Trophoblast cell (in vitro differentiated cells and primary cell): Measurements from ENCODE around the gene ARHGEF39.

Experiments
- DNase-seq, 2 donors: peaks; one replicate each; pipeline ENCODE4 v3.0.0-alpha.2; 2016
- H2AFZ ChIP-seq: 2 replicates; pipeline ENCODE4 v1.6.1; 2013; ENCODE audit warnings: low read length, moderate library complexity, mild to moderate bottlenecking; ENCODE audit not compliant: insufficient read depth, poor library complexity
- H2AK5ac ChIP-seq: 2 replicates; pipeline ENCODE4 v1.6.1; 2013; ENCODE audit warnings: mild to moderate bottlenecking, low read length
- H2BK120ac ChIP-seq: 2 replicates; pipeline ENCODE4 v1.6.1; 2013; ENCODE audit warnings: low read length, mild to moderate bottlenecking, moderate library complexity; ENCODE audit not compliant: insufficient read depth, poor library complexity
- H2BK12ac ChIP-seq: 2 replicates; pipeline ENCODE4 v1.6.1; 2013; ENCODE audit warnings: mild to moderate bottlenecking, low read length, moderate library complexity
- H2BK5ac ChIP-seq: 2 replicates; pipeline ENCODE4 v1.6.1; 2013; ENCODE audit warnings: low read length, low read depth, moderate library complexity, mild to moderate bottlenecking; ENCODE audit not compliant: poor library complexity
- H3K14ac ChIP-seq: 2 replicates; pipeline ENCODE4 v1.6.1; 2013; ENCODE audit warnings: mild to moderate bottlenecking, low read length
- H3K18ac ChIP-seq: 2 replicates; pipeline ENCODE4 v1.6.1; 2013; ENCODE audit warnings: mild to moderate bottlenecking, low read length
- H3K23ac ChIP-seq: 2 replicates; pipeline ENCODE4 v1.6.1; 2013; ENCODE audit warnings: low read length
- H3K27ac ChIP-seq: 2 replicates; pipeline ENCODE4 v1.5.1; 2013; ENCODE audit warnings: low read depth, mild to moderate bottlenecking, inconsistent platforms, low read length, moderate library complexity
- H3K27me3 ChIP-seq: 2 replicates; pipeline ENCODE4 v1.6.1; 2013; ENCODE audit warnings: inconsistent platforms, mild to moderate bottlenecking, low read length, moderate library complexity; ENCODE audit not compliant: insufficient read depth
- H3K36me3 ChIP-seq, 2 experiments: 1 replicate in 1 of 2; 2 replicates in 1 of 2; pipeline ENCODE4 v1.6.1; 2013; ENCODE audit warnings: low read length in 2 of 2, mild to moderate bottlenecking in 2 of 2, moderate library complexity in 1 of 2; ENCODE audit not compliant: insufficient read depth in 2 of 2, control insufficient read depth in 1 of 2
- H3K4ac ChIP-seq: 2 replicates; pipeline ENCODE4 v1.6.1; 2013; ENCODE audit warnings: low read depth, mild to moderate bottlenecking, low read length, moderate library complexity
- H3K4me1 ChIP-seq, 2 experiments: 1 replicate in 1 of 2; 2 replicates in 1 of 2; pipeline ENCODE4 v1.6.1; 2013; ENCODE audit warnings: low read length in 2 of 2, mild to moderate bottlenecking in 2 of 2, moderate library complexity in 1 of 2; ENCODE audit not compliant: insufficient read depth in 2 of 2, control insufficient read depth in 1 of 2
- H3K4me2 ChIP-seq: 2 replicates; pipeline ENCODE4 v1.6.1; 2013; ENCODE audit warnings: inconsistent platforms, mild to moderate bottlenecking, low read length, moderate library complexity
- H3K4me3 ChIP-seq: 2 replicates; pipeline ENCODE4 v1.5.1; 2013; ENCODE audit warnings: mild to moderate bottlenecking, low read depth, low read length, inconsistent platforms
- H3K79me1 ChIP-seq: one replicate; pipeline ENCODE4 v1.6.1; 2013; ENCODE audit warnings: low read length
- H3K79me2 ChIP-seq: 2 replicates; pipeline ENCODE4 v1.6.1; 2013; ENCODE audit warnings: low read length, mild to moderate bottlenecking; ENCODE audit not compliant: control insufficient read depth, insufficient read depth, poor library complexity
- H3K9ac ChIP-seq: 2 replicates; pipeline ENCODE4 v1.6.1; 2013; ENCODE audit warnings: mild to moderate bottlenecking, low read length
- H3K9me3 ChIP-seq: 2 replicates; pipeline ENCODE4 v1.6.1; 2013; ENCODE audit warnings: low read depth, mild to moderate bottlenecking, control low read depth, inconsistent platforms, low read length; ENCODE audit not compliant: insufficient read depth
- H4K12ac ChIP-seq: 2 replicates; pipeline ENCODE4 v1.6.1; 2013; ENCODE audit warnings: low read depth, mild to moderate bottlenecking, low read length, moderate library complexity
- H4K8ac ChIP-seq: 2 replicates; pipeline ENCODE4 v1.6.1; 2013; ENCODE audit warnings: low read depth, mild to moderate bottlenecking, low read length, moderate library complexity
- H4K91ac ChIP-seq: one replicate; pipeline ENCODE4 v1.6.1; 2013; ENCODE audit warnings: low read depth, mild to moderate bottlenecking, low read length, moderate library complexity
- WGBS: extraction: QIAGEN DNeasy Blood & Tissue Kit; methylation state at CpG from one replicate; pipeline ENCODE4 v1.1.7; 2013; ENCODE audit warnings: missing lambda C conversion rate; ENCODE audit not compliant: insufficient read length, insufficient coverage; ENCODE audit errors: extremely low coverage; 5-methylcytosine and 5-hydroxymethylcytosine counted together

Gene ARHGEF39

DNA sequence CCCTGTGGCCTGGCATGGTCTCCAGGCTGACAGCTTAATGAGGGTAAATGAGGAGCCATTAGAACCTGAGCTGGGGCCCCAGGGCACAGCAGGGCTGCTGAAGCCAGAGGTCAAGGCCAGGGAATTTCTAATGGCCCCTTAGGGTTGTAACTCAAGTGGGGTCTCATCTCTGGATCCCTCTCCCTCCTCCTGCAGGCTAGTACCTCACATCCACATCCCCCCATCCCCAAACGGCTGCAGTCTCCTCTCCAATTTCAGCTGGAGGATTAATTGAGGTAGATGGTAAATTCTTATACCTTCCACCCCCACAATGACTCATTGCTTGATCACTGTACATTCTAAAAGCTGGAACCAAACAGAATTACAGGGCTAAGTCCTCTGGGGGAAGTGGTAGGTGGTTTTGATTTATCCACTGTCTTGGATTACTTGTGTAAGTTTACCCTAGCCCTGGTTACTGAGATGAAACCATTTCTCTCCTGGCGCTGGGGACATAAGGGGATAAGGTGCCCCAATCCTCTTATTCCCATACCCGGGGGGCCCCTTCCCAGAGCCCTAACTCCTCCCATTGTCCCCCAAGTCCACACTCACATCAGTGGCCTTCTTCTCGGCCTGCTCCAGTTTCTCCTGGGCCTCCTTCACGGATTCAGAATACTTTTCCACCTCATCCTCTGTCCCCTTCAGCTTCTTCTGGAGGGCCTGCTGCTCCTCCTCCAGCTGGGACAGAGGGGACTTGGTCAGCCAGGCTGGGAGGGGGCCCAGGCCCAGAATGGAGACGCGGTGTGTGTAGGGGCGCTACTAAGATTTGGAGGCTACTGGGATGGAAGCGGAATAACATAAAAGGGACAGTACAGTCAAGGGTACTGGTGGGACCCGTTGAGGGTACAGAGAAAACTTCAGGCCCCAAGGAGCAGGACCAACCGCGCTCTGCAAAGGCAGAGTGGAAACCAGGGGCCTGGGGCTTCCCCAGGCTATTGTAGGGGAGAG, 23.9 kb upstream of the ARHGEF39 start:
- WGBS = no CpG with 5 or more reads among the region's 12 CpGs
- peak overlapping the region; percentile 76 for H2BK5ac ChIP-seq
- peak overlapping the region; percentile 28 for H3K27ac ChIP-seq
- DNase-seq = peak in 1 of 2 donors; percentile 18
- H3K4ac ChIP-seq = peak overlapping the region; percentile 92
- H4K8ac ChIP-seq = peak overlapping the region; percentile 85
- peak overlapping the region; percentile 68 for H2BK120ac ChIP-seq
- H3K27me3 ChIP-seq = no peaks in the 10 kb centered on the region
- H3K23ac ChIP-seq = no peak overlapping the region
- peak overlapping the region; percentile 90 for H2AK5ac ChIP-seq
- H3K79me1 ChIP-seq = peaks cover 20% of the 10 kb centered on the region
- peak overlapping the region; percentile 87 for H4K91ac ChIP-seq
- peak overlapping the region; percentile 87 for H3K4me3 ChIP-seq
- H2BK12ac ChIP-seq = peak overlapping the region; percentile 51
- H3K9ac ChIP-seq = peak overlapping the region; percentile 87
- peak overlapping the region; percentile 96 for H3K18ac ChIP-seq
- peaks cover 16 to 24% of the 10 kb centered on the region in 2 experiments for H3K4me1 ChIP-seq
- H4K12ac ChIP-seq = peak overlapping the region; percentile 69
- H2AFZ ChIP-seq = peak overlapping the region; percentile 31
- peaks cover 25 to 27% of the 10 kb centered on the region in 2 experiments for H3K36me3 ChIP-seq
- H3K14ac ChIP-seq = peak overlapping the region; percentile 95
- H3K4me2 ChIP-seq = peak overlapping the region; percentile 68
- H3K9me3 ChIP-seq = no peaks in the 10 kb centered on the region
- H3K79me2 ChIP-seq = peaks cover 14% of the 10 kb centered on the region

DNA sequence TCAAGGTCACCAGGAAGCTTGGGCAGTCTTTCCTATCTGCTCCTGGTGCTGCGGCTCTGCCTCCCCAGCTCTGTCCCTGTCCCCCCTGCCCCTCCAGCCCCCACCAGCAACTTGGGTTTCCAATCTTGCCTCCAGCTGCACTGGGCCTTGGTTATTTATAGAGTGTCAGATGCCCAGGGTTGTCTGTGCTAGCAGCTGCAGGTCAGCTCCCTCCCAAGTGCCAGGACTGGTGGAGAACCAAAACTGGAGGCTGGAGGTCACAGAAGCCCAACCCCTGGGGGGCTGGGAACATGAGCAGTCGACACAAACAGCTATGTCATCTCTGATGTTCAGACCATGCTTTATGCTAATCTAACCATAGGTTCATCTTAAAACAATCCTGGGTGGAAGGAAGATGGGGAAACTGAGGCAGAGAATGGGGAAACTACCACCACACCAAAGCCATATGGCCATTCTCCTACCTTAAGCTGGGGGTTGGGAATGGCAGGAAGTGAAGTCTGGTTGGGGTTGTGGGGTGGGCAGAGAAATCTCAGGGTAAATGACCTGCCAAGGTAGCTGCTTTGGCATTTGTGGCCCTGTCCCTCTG, 23.1 kb upstream of the ARHGEF39 start:
- Histone ChIP-seq H3K36me3 (peaks cover 27 to 33% of the 10 kb centered on the region in 2 experiments), H3K27ac (no peak overlapping the region), H2AFZ (no peak overlapping the region), H3K18ac (no peak overlapping the region), H3K14ac (no peak overlapping the region), H3K9ac (no peak overlapping the region), H3K4me2 (peak overlapping the region; percentile 68), H3K79me1 (peaks cover 20% of the 10 kb centered on the region), H4K12ac (no peak overlapping the region), H2BK5ac (no peak overlapping the region), H3K79me2 (peaks cover 14% of the 10 kb centered on the region), H4K8ac (no peak overlapping the region), H2BK12ac (no peak overlapping the region), H3K27me3 (no peaks in the 10 kb centered on the region), H3K23ac (no peak overlapping the region), H3K4ac (peak overlapping the region; percentile 3), H3K9me3 (no peaks in the 10 kb centered on the region), H2BK120ac (no peak overlapping the region), H3K4me3 (no peak overlapping the region), H3K4me1 (peaks cover 16 to 24% of the 10 kb centered on the region in 2 experiments), H2AK5ac (no peak overlapping the region), H4K91ac (no peak overlapping the region)
- no peak for DNase-seq
- WGBS = no CpG with 5 or more reads among the region's 2 CpGs

DNA sequence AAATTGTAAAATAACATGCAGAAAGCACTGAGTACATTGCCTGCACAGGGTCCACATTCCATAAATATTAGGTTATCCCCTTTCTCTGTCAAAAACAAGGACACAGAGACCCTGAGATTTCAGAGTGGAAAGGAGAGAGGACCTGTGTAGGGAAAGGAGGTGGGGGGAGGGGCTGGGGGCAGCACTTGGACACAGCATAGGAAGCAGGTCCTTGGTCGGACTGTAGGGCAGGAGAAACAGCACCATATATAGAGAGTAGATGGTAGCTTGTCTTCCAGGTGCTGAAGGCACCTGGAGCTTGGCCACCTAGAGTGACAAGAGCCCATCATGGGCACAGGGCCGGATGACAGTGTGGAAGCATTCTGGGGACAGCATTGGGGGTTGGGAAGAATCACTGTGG, 22.3 kb upstream of the ARHGEF39 start:
- WGBS = no CpG with 5 or more reads among the region's 2 CpGs
- peaks cover 20% of the 10 kb centered on the region for H3K79me1 ChIP-seq
- no peak overlapping the region for H2AK5ac ChIP-seq

DNA sequence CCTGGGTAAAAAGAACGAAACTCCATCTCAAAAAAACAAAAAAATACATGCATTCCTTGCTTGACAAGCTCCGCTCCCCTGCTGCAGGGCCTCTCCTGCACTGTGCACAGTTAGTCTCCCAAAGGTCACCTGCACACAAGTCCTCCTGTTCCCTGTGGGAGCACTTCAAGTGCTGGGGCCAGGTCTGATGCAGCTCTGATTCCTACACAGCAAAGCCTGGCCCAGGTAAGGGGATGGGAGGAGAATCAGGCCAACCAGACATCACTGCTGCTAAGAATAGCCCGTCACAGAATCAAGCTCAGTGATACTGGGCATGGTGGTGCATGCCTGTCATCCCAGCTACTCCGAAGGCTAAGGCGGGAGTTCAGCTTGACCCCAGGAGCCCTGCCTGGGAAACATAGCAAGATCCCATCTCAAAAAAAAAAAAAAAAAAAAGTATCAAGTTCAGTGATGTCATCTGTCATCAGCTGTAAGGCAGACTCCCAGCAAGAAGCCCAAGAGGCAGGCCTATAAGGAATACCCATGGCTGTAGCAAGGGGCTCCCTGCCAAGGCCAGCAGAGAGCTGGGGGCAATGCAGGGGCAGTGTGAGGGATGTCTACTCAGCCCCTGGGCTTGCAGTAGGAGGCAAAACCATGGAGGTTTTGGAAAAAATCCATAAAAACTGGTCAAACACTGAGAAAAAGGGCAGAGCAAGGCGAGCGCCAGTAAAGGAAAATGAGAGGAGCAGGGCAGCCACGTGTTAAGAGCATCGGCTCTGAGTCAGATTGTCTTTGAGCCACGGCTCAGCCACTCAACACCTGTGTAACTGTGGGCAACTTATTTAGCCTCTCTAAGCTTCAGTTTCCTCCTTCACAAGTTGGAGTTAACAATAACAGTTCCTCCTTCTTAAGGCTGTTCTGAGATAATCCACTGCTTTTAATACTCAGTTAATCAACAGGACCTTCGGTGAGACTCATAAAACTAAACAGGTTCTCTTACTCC, 21.5 kb upstream of the ARHGEF39 start:
- H4K12ac ChIP-seq = no peak overlapping the region
- H3K27ac ChIP-seq = no peak overlapping the region
- H3K9ac ChIP-seq = no peak overlapping the region
- H3K4me1 ChIP-seq = peaks cover 16 to 24% of the 10 kb centered on the region in 2 experiments
- no peak overlapping the region for H3K4me3 ChIP-seq
- peaks cover 14% of the 10 kb centered on the region for H3K79me2 ChIP-seq
- no peak overlapping the region for H2BK12ac ChIP-seq
- no peak overlapping the region for H2BK5ac ChIP-seq
- H3K4me2 ChIP-seq = no peak overlapping the region
- H2AFZ ChIP-seq = no peak overlapping the region
- no CpG with 5 or more reads among the region's 11 CpGs for WGBS
- H3K23ac ChIP-seq = no peak overlapping the region
- H3K4ac ChIP-seq = no peak overlapping the region
- H4K8ac ChIP-seq = no peak overlapping the region
- H3K9me3 ChIP-seq = no peaks in the 10 kb centered on the region
- H3K14ac ChIP-seq = no peak overlapping the region
- H3K18ac ChIP-seq = no peak overlapping the region
- no peak for DNase-seq
- H2BK120ac ChIP-seq = no peak overlapping the region
- peaks cover 20% of the 10 kb centered on the region for H3K79me1 ChIP-seq
- H3K27me3 ChIP-seq = no peaks in the 10 kb centered on the region
- H3K36me3 ChIP-seq = peaks cover 40 to 49% of the 10 kb centered on the region in 2 experiments
- no peak overlapping the region for H4K91ac ChIP-seq
- H2AK5ac ChIP-seq = no peak overlapping the region

More for the DNA sequence above, 22.3 kb upstream of the ARHGEF39 start:
- Histone ChIP-seq H3K4me2 (peak overlapping the region; percentile 68), H3K27me3 (no peaks in the 10 kb centered on the region), H4K12ac (no peak overlapping the region), H3K79me2 (peaks cover 14% of the 10 kb centered on the region), H3K4me3 (no peak overlapping the region), H4K8ac (no peak overlapping the region), H3K18ac (no peak overlapping the region), H3K14ac (no peak overlapping the region), H2BK12ac (no peak overlapping the region), H3K9ac (no peak overlapping the region), H3K9me3 (no peaks in the 10 kb centered on the region), H2AFZ (no peak overlapping the region), H2BK5ac (no peak overlapping the region), H3K4ac (no peak overlapping the region), H4K91ac (no peak overlapping the region), H2BK120ac (no peak overlapping the region), H3K4me1 (peaks cover 16 to 24% of the 10 kb centered on the region in 2 experiments), H3K36me3 (peaks cover 34 to 41% of the 10 kb centered on the region in 2 experiments), H3K27ac (no peak overlapping the region), H3K23ac (no peak overlapping the region)
- no peak for DNase-seq
